Lower leg skin (tissue), 4 donors: ENCODE data around the gene NXPH3. TPM values are rescaled to one million over a fixed set of nuclear protein-coding genes. Genes with fewer than 3 reads are reported as not detected.
A peak's percentile ranks its signal among the peaks of the same experiment; 100 is the strongest.

Source experiments
- DNase-seq, 2 donors: peaks; one replicate each; pipeline ENCODE4 v3.0.0-alpha.2; 2019; ENCODE audit warnings: low spot score in 2 of 2
- H3K4me3 ChIP-seq: fragments of 200-600 bp; sonication (generic); 2 replicates; pipeline ENCODE4 v1.5.1; 2017; ENCODE audit warnings: mild to moderate bottlenecking, low read depth; ENCODE audit not compliant: poor library complexity, severe bottlenecking
- CTCF ChIP-seq, 3 donors: fragments of 450-650 bp; IDR thresholded peaks; one replicate each; pipeline ENCODE4 v1.5.1; 2016; ENCODE audit warnings: antibody characterized with exemption in 3 of 3, mild to moderate bottlenecking in 3 of 3, moderate library complexity in 2 of 3
- POLR2A ChIP-seq, 2 donors: fragments of 450-650 bp; IDR thresholded peaks; one replicate each; pipeline ENCODE4 v1.6.1; 2016 to 2017; ENCODE audit warnings: antibody characterized with exemption in 2 of 2, mild to moderate bottlenecking in 1 of 2, moderate library complexity in 1 of 2
- WGBS, 2 donors: methylation state at CpG; one replicate each; pipeline ENCODE4 v1.1.5; 2018; 5-methylcytosine and 5-hydroxymethylcytosine counted together
- intact Hi-C: fragments of 100-400 bp; cut with DNase I; formaldehyde crosslinking; loops from one replicate; pipeline ENCODE4 v1.15.0; 2023; ENCODE audit warnings: low total_unique reads
- total RNA-seq, 4 donors: library from RNA; depleted of rRNA; stranded (reverse); fragments of >200 nt; gene quantifications; one replicate each; pipeline ENCODE4 v1.1.0, GENCODE V29; 2016

The NXPH3 gene
- total RNA-seq, 4 donors from 2014 or later = 0.34 to 6.6 (median 2.7) TPM

GRCh38 chr17:49545806-49546545 lies 29.7 kb upstream of the NXPH3 start:
- TF ChIP-seq CTCF (IDR thresholded peaks at IDR 0.05) (no peak), POLR2A (IDR thresholded peaks at IDR 0.05) (no peak)
- intact Hi-C loops = loop anchor here (5.0 kb wide), 1 partner anchor 49 kb away; the partner anchor contains the start of gene NGFR
- peak in 1 of 2 donors; percentile 72 for DNase-seq
- H3K4me3 ChIP-seq = no peak overlapping the region
- 86 to 88% methylated on average over 15 of the region's 15 CpGs for WGBS, 2 donors

- peak in 1 of 2 donors; percentile 70 for DNase-seq
- TF ChIP-seq POLR2A (IDR thresholded peaks at IDR 0.05) (no peak), CTCF (IDR thresholded peaks at IDR 0.05) (no peak)
- intact Hi-C loops = loop anchor here (5.0 kb wide), 1 partner anchor 50 kb away; the partner anchor contains the start of gene NGFR
- no peak overlapping the region for H3K4me3 ChIP-seq
- WGBS, 2 donors = 80 to 82% methylated on average over 18 of the region's 18 CpGs
Observed at GRCh38 chr17:49546546-49547535, 28.8 kb upstream of the NXPH3 start.

GRCh38 chr17:49547566-49547965 lies 28.1 kb upstream of the NXPH3 start:
- intact Hi-C loops = loop anchor here (5.0 kb wide), 1 partner anchor 50 kb away; the partner anchor contains the start of gene NGFR
- WGBS, 2 donors = 60 to 64% methylated on average over 9 of the region's 9 CpGs
- no peak overlapping the region for H3K4me3 ChIP-seq
- DNase-seq = peak in 1 of 2 donors; percentile 63
- no peak for TF ChIP-seq POLR2A (IDR thresholded peaks at IDR 0.05)
- no peak for TF ChIP-seq CTCF (IDR thresholded peaks at IDR 0.05)

GRCh38 chr17:49548051-49548505 lies 27.6 kb upstream of the NXPH3 start:
- DNase-seq = peak in 1 of 2 donors; percentile 80
- 56 to 61% methylated on average over 10 to 12 of the region's 12 CpGs for WGBS, 2 donors
- intact Hi-C loops = loop anchor here (5.0 kb wide), 1 partner anchor 51 kb away; the partner anchor contains the start of gene NGFR
- no peak overlapping the region for H3K4me3 ChIP-seq
- TF ChIP-seq POLR2A (IDR thresholded peaks at IDR 0.05) = no peak
- no peak for TF ChIP-seq CTCF (IDR thresholded peaks at IDR 0.05)

- intact Hi-C loops = loop anchor here (5.0 kb wide), 1 partner anchor 51 kb away; the partner anchor contains the start of gene NGFR
- DNase-seq = peak in 1 of 2 donors; percentile 83
- H3K4me3 ChIP-seq = no peak overlapping the region
- WGBS, 2 donors = 68 to 69% methylated on average over 8 of the region's 8 CpGs
- no peak for TF ChIP-seq CTCF (IDR thresholded peaks at IDR 0.05)
Observed at GRCh38 chr17:49548506-49549310, 27.0 kb upstream of the NXPH3 start.
